ENCODE data around the gene BLOC1S5.
"Not testable (repeated sequence)": the region's sequence is repeated elsewhere in the genome, so short reads cannot be mapped to it uniquely, and the experiment has no call there.

BLOC1S5 gene

GRCh38 chr6:8080362-8081151 lies 16.4 kb upstream of the BLOC1S5 start:
- DNase-seq = no peak

- DNase-seq = no peak
These were observed 14.9 kb upstream of the BLOC1S5 start for GRCh38 chr6:8079126-8079525.

GRCh38 chr6:8077991-8078390 lies 13.8 kb upstream of the BLOC1S5 start:
- no peak for DNase-seq

GRCh38 chr6:8075704-8076103 lies 11.5 kb upstream of the BLOC1S5 start:
- DNase-seq = no peak

GRCh38 chr6:8075185-8075584 lies 11.0 kb upstream of the BLOC1S5 start:
- DNase-seq = no peak

- DNase-seq = no peak
These were observed 10.0 kb upstream of the BLOC1S5 start for GRCh38 chr6:8074213-8074612.

- DNase-seq = no peak
These were observed 9.6 kb upstream of the BLOC1S5 start for GRCh38 chr6:8073758-8074157.

- DNase-seq = no peak
These were observed 6.5 kb upstream of the BLOC1S5 start for GRCh38 chr6:8070718-8071117.

- DNase-seq = no peak
These were observed 5.6 kb upstream of the BLOC1S5 start for GRCh38 chr6:8069631-8070284.

- DNase-seq = no peak
These were observed 5.0 kb upstream of the BLOC1S5 start for GRCh38 chr6:8069151-8069550.

- DNase-seq = no peak
These were observed 1.9 kb upstream of the BLOC1S5 start for GRCh38 chr6:8066108-8066507.

GRCh38 chr6:8065519-8065911 lies 1.3 kb upstream of the BLOC1S5 start:
- no peak for DNase-seq

GRCh38 chr6:8064638-8065518 lies 689 bp upstream of the BLOC1S5 start:
- no peak for DNase-seq

- no peak for DNase-seq
These were observed 2.5 kb downstream of the BLOC1S5 start for GRCh38 chr6:8061736-8062135.

- DNase-seq = no peak
These were observed 3.8 kb downstream of the BLOC1S5 start for GRCh38 chr6:8060346-8060745.

GRCh38 chr6:8059129-8059528 lies 5.1 kb downstream of the BLOC1S5 start:
- no peak for DNase-seq

- DNase-seq = no peak
These were observed 6.4 kb downstream of the BLOC1S5 start for GRCh38 chr6:8057793-8058192.

GRCh38 chr6:8057263-8057662 lies 6.9 kb downstream of the BLOC1S5 start:
- no peak for DNase-seq

- DNase-seq = no peak
These were observed 9.9 kb downstream of the BLOC1S5 start for GRCh38 chr6:8054276-8054675.

- no peak for DNase-seq
These were observed 16.5 kb downstream of the BLOC1S5 start for GRCh38 chr6:8047541-8048292.

- DNase-seq = not testable (repeated sequence)
These were observed 18.4 kb downstream of the BLOC1S5 start for GRCh38 chr6:8045769-8046168.

GRCh38 chr6:8043221-8043620 lies 21.0 kb downstream of the BLOC1S5 start:
- DNase-seq = no peak
